Transverse colon (tissue), 4 donors: ENCODE data around the gene METRNL. TPM values are rescaled to one million over a fixed set of nuclear protein-coding genes. Genes with fewer than 3 reads are reported as not detected.

Experiments used
- DNase-seq: peaks from one replicate; pipeline ENCODE4 v3.0.0-alpha.2; 2019
- H3K27ac ChIP-seq, 4 donors: fragments of 200-600 bp; sonication (generic); 2 replicates each; pipeline ENCODE4 v1.5.1; 2016 to 2018; ENCODE audit warnings: inconsistent platforms in 4 of 4
- H3K27me3 ChIP-seq: fragments of 200-600 bp; sonication (generic); 2 replicates; pipeline ENCODE4 v1.5.1; 2017; ENCODE audit warnings: inconsistent platforms
- H3K36me3 ChIP-seq, 4 donors: fragments of 200-600 bp; sonication (generic); 2 replicates each; pipeline ENCODE4 v1.5.1; 2017 to 2019; ENCODE audit warnings: inconsistent platforms in 4 of 4
- H3K4me1 ChIP-seq, 4 donors: fragments of 200-600 bp; sonication (generic); 2 replicates each; pipeline ENCODE4 v1.5.1; 2017 to 2020; ENCODE audit warnings: inconsistent platforms in 4 of 4
- H3K4me3 ChIP-seq, 4 donors: fragments of 200-600 bp; sonication (generic); 1 replicate in 1 of 4; 2 replicates in 3 of 4; pipeline versions ENCODE4 v1.5.1 to v1.6.1; 2017 to 2019; ENCODE audit warnings: inconsistent platforms in 4 of 4
- H3K9me3 ChIP-seq, 2 donors: fragments of 200-600 bp; sonication (generic); 2 replicates each; pipeline ENCODE4 v1.5.1; 2017 to 2019; ENCODE audit warnings: inconsistent platforms in 2 of 2
- EP300 ChIP-seq: sonication (generic); formaldehyde crosslinking; IDR thresholded peaks from one replicate; pipeline ENCODE4 v1.6.1; 2017; ENCODE audit warnings: antibody characterized with exemption, low read depth
- POLR2A ChIP-seq: fragments of 450-650 bp; IDR thresholded peaks from one replicate; pipeline ENCODE4 v1.6.1; 2016; ENCODE audit warnings: antibody characterized with exemption, mild to moderate bottlenecking, moderate library complexity
- POLR2AphosphoS5 ChIP-seq, 3 donors: sonication (generic); formaldehyde crosslinking; IDR thresholded peaks; one replicate each; pipeline ENCODE4 v1.6.1; 2016; ENCODE audit warnings: antibody characterized with exemption in 3 of 3
- WGBS, 2 donors: methylation state at CpG; one replicate each; pipeline ENCODE4 v1.1.5; 2018; ENCODE audit warnings: low coverage in 1 of 2; 5-methylcytosine and 5-hydroxymethylcytosine counted together
- in situ Hi-C, 4 donors: fragments of 200-750 bp; cut with MboI; loops; one replicate each; pipeline versions ENCODE4 v1.15.0 to v1.15.1; 2017; ENCODE audit warnings: low sequenced_read_pairs in 3 of 4, low pct_ligation_motif_present in 1 of 4, low pct_unique_long_range_greater_than_20kb in 1 of 4
- intact Hi-C: fragments of 100-400 bp; cut with DNase I; formaldehyde crosslinking; loops from one replicate; pipeline ENCODE4 v1.15.1; 2023; ENCODE audit warnings: low total_unique reads
- total RNA-seq, 4 donors: library from RNA; depleted of rRNA; stranded (reverse); fragments of >200 nt; gene quantifications; one replicate each; pipeline ENCODE4 v1.1.0, GENCODE V29; 2016
- TF ChIP-seq, protein P1 (sequence below), 5 experiments: fragments of 200-600 bp in 3 of 5; fragments of 450-650 bp in 2 of 5; sonication (generic) in 3 of 5; IDR thresholded peaks; 1 replicate in 2 of 5; 2 replicates in 3 of 5; pipeline ENCODE4 v1.5.1; 2016 to 2017; ENCODE audit warnings: antibody characterized with exemption in 5 of 5, inconsistent platforms in 3 of 5, mild to moderate bottlenecking in 2 of 5, moderate library complexity in 1 of 5

The METRNL gene
- total RNA-seq, 4 donors from 2014 or later, result 46.8 to 325 (median 112) TPM

DNA sequence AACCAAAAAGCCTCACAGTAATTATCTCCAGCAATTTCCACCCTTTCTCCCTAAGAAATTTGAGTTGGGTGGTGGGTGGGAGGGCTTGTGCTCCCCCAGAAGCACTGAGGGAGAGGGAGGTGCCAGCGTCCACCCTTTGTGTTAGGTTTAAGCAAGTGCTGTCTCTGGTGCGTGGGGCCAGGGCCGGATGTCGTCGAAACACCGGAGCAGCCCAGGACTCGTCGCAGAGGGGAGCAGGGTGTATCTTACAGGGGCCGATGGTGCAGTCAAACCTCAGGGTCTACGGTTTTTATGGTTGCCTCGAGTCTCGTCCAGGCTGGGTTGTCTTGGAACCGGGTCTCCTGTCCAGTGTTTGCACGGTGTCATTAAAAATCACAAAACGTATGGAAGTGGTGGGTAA lies 35.3 kb downstream of the METRNL start:
- no peak for DNase-seq
- peaks cover 7 to 14% (median 12%) of the 10 kb centered on the region in 4 donors for H3K4me1 ChIP-seq
- H3K9me3 ChIP-seq, result no peaks in the 10 kb centered on the region
- no peak overlapping the region for H3K4me3 ChIP-seq
- WGBS, 2 donors, result 86 to 91% methylated on average over 8 to 15 of the region's 15 CpGs
- no peaks in the 10 kb centered on the region for H3K36me3 ChIP-seq
- intact Hi-C loops (no loop called here), in situ Hi-C loops (no loop called here)
- TF ChIP-seq, protein P1, sequence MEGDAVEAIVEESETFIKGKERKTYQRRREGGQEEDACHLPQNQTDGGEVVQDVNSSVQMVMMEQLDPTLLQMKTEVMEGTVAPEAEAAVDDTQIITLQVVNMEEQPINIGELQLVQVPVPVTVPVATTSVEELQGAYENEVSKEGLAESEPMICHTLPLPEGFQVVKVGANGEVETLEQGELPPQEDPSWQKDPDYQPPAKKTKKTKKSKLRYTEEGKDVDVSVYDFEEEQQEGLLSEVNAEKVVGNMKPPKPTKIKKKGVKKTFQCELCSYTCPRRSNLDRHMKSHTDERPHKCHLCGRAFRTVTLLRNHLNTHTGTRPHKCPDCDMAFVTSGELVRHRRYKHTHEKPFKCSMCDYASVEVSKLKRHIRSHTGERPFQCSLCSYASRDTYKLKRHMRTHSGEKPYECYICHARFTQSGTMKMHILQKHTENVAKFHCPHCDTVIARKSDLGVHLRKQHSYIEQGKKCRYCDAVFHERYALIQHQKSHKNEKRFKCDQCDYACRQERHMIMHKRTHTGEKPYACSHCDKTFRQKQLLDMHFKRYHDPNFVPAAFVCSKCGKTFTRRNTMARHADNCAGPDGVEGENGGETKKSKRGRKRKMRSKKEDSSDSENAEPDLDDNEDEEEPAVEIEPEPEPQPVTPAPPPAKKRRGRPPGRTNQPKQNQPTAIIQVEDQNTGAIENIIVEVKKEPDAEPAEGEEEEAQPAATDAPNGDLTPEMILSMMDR (IDR thresholded peaks at IDR 0.05), result no peak
- TF ChIP-seq POLR2A, result no peak
- TF ChIP-seq POLR2AphosphoS5 (IDR thresholded peaks at IDR 0.05), result no peak
- TF ChIP-seq EP300, result no peak
- H3K27me3 ChIP-seq, result peaks cover 15% of the 10 kb centered on the region
- H3K27ac ChIP-seq, result no peak overlapping the region

DNA sequence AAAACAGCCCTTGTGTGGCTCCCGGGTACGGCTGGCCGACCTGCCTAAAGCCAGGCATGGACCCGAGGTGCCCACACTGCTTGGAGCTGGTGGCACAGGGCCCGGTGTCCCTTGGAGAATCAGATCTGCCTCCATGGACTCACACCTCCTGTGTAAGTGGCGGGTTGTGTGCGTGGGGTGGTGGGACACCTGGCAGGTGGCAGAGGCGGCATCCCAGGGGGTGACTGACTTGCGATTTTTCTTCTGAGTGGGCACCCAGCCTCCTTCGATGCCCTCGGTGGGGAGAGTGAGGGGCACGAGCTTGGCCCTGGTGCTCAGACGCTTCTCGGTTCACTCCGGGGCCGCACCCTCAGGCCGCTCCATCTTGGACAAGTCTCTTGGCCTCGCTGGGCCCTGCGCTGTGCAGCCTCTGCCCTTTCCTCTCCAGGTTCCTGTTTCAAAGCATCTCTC lies 35.8 kb downstream of the METRNL start:
- no peak for DNase-seq
- intact Hi-C loops, result no loop called here
- H3K4me1 ChIP-seq, result peaks cover 2 to 10% (median 7%) of the 10 kb centered on the region in 4 donors
- H3K9me3 ChIP-seq, result no peaks in the 10 kb centered on the region
- no peak overlapping the region for H3K27ac ChIP-seq
- peaks cover 15% of the 10 kb centered on the region for H3K27me3 ChIP-seq
- no peaks in the 10 kb centered on the region for H3K36me3 ChIP-seq
- in situ Hi-C loops, result no loop called here
- TF ChIP-seq POLR2AphosphoS5 (IDR thresholded peaks at IDR 0.05), result no peak
- no peak for TF ChIP-seq EP300
- TF ChIP-seq, protein P1 (IDR thresholded peaks at IDR 0.05), result no peak
- TF ChIP-seq POLR2A, result no peak
- no peak overlapping the region for H3K4me3 ChIP-seq
- 92% methylated on average over 18 of the region's 19 CpGs; no CpG with 5 or more reads in 1 of the 2 donors for WGBS, 2 donors

DNA sequence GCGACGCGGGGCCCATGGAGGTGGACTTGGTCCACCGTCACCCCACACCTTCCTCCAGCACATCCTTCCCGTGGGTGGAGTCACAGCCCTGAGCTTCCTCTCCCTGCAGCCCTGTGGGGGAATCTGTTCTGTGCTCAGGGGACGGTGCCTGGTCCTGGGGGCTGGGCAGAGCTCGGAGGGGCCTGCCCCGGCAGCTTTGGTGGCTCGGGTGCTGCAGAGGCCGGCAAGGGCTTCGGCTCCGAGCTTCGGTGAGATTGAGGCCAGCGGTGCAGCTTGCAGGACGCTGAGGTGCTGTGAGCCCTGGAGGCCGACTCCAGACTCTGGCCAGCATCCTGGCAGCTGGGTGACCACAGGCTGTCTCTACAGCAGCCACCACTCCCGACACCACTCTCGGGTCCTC lies 36.4 kb downstream of the METRNL start:
- Histone ChIP-seq H3K27ac (no peak overlapping the region), H3K4me1 (peaks cover 0 to 8% (median 1%) of the 10 kb centered on the region in 4 donors), H3K36me3 (no peaks in the 10 kb centered on the region), H3K4me3 (no peak overlapping the region), H3K27me3 (peaks cover 13% of the 10 kb centered on the region), H3K9me3 (no peaks in the 10 kb centered on the region)
- intact Hi-C loops, result no loop called here
- DNase-seq, result no peak
- in situ Hi-C loops, result no loop called here
- no peak for TF ChIP-seq POLR2AphosphoS5 (IDR thresholded peaks at IDR 0.05)
- no peak for TF ChIP-seq EP300
- TF ChIP-seq POLR2A, result no peak
- TF ChIP-seq, protein P1 (IDR thresholded peaks at IDR 0.05), result no peak
- 81% methylated on average over 16 of the region's 18 CpGs; no CpG with 5 or more reads in 1 of the 2 donors for WGBS, 2 donors

DNA sequence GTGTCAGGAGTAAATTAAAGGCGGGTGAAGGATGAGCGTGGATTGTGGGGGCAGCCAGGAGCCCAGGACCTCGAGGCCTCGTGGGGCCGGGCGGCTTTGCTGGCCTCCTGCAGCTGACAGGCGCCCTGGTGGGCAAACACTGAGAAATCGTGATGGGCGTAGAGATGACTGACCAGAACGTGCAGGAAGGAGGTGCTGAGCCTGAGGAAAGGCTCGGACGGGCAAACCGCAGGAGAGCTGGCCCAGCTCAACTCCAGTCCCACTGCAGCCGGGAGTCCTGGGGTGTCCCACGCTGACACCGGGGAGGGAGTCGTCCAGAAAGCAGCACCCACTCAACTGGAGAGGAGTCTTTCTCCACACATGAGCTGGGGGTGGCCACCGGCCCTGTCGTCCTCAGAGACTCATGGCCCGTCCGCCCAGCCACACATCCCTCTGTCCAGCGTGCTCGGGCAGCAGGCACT lies 36.9 kb downstream of the METRNL start:
- 92% methylated on average over 23 of the region's 23 CpGs; no CpG with 5 or more reads in 1 of the 2 donors for WGBS, 2 donors
- intact Hi-C loops (no loop called here), in situ Hi-C loops (no loop called here)
- Histone ChIP-seq H3K9me3 (no peaks in the 10 kb centered on the region), H3K36me3 (no peaks in the 10 kb centered on the region), H3K27me3 (peaks cover 8% of the 10 kb centered on the region), H3K27ac (no peak overlapping the region), H3K4me3 (no peak overlapping the region), H3K4me1 (peaks cover 0 to 5% (median 0%) of the 10 kb centered on the region in 4 donors)
- TF ChIP-seq, protein P1 (IDR thresholded peaks at IDR 0.05), result no peak
- no peak for TF ChIP-seq POLR2A
- no peak for TF ChIP-seq EP300
- TF ChIP-seq POLR2AphosphoS5 (IDR thresholded peaks at IDR 0.05), result no peak
- DNase-seq, result no peak
